Esophagus mucosa (tissue), 1 donor: ENCODE measurements around the gene HAND2. TPM values are rescaled to one million over a fixed set of nuclear protein-coding genes. Genes with fewer than 3 reads are reported as not detected.

Experiments used
- total RNA-seq: library from RNA; stranded (reverse); gene quantifications from one replicate; pipeline ENCODE4 v1.2.4, GENCODE V29; 2023
- donor health status: DM: yes; HTN: yes; CAD: no.

The HAND2 gene
- total RNA-seq, 1 donor from 2014 or later: 0.08 TPM

Other genes with a start within 250 kb of the HAND2 start
- 85.0 TPM for gene HMGB2, start 195.9 kb downstream of the HAND2 start, total RNA-seq
- 5.1 TPM for gene SAP30, start 159.3 kb downstream of the HAND2 start, total RNA-seq
- gene SCRG1, start 131.1 kb downstream of the HAND2 start, total RNA-seq: 0.12 TPM